ENCODE results near the gene CERS5.

GRCh38 chr12:50190859-50191258 is 23.7 kb upstream of the CERS5 start:
- no peak for TF ChIP-seq CTCF (IDR thresholded peaks at IDR 0.05)
- TF ChIP-seq POLR2A (IDR thresholded peaks at IDR 0.05): no peak

Measured in esophagus squamous epithelium (tissue), 4 donors.